T follicular helper cell (primary cell): ENCODE data around the gene PRKAR2B.
"Not testable (repeated sequence)": the region's sequence is repeated elsewhere in the genome, so short reads cannot be mapped to it uniquely, and the experiment has no call there.

ENCODE experiments used
- DNase-seq: peaks from one replicate; pipeline ENCODE4 v3.0.0-alpha.2; 2020; ENCODE audit warnings: low read depth

PRKAR2B gene

DNA sequence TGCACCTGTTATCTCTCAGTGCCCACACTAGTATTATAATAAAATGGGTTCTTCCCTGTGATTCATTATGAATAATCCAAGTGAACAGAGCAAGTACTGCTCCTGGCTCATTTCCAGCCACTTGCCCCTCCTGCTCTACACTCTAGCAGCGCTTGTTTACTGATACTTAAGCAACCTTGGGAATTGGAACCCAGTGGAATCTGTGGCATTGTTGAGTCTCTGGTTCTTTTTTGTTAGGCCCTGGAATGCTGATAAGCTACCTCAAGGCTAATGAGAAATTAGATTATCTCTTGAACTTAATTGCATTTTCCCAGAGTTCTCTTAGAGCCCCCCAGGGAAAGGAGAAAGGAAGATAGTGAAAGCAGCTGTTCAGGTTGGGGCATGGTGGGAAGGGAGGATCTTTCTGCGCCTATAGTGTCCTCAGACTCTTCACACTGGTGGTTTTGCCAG, 34.0 kb downstream of the PRKAR2B start:
- no peak for DNase-seq

DNA sequence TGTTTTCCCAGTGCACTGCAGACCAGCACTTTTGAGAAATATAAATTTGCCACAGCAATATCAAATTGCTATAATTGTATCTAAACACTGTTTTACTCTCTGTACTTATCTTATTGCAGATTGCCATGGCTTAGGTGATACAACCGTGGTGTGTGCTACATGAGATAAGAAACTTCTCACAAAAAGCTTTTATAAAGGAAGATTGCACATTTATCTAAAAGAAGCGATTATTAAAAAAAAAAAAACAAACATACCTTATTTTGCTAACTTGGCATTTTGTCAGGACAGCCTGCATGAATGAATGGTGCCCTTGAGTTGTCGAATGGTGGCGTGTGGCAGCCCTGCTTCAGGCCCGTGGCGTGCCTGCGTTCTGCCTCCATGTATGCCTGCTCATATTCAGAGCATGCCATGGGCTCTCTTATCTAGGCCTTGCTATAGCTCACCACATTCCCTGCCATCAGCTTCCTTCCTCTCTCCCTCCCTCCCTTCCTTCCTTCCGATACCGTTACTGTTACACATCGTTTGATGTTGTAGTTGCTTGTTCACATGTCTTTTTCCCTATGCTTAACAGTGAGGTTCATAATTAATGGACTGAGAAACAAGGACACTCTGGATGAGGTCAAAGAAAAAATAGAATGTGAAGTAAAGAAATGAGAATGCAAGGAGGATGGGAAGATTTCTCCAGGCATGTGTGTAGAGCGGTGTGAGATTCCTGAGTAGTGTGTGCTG, 34.9 kb downstream of the PRKAR2B start:
- DNase-seq = no peak

DNA sequence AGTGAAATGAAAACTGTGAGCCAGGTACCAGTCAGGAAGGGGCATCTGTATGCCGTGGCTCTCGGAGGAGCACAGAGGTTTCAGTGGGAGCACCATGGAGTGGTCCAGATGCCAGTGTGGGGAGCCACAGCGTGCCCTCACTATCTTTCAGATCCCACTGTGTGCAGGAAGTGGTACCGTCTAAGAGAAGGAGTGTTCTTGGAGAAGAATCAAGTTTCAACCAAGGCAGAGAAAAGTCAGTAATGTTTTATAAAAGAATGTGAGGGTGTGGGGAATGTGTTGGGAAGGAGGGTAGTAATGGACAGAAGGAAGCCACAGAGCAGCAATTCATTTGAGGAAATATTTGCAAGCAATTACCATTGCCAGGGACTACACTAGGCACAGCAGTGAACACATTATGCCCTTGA, 35.6 kb downstream of the PRKAR2B start:
- DNase-seq = no peak

DNA sequence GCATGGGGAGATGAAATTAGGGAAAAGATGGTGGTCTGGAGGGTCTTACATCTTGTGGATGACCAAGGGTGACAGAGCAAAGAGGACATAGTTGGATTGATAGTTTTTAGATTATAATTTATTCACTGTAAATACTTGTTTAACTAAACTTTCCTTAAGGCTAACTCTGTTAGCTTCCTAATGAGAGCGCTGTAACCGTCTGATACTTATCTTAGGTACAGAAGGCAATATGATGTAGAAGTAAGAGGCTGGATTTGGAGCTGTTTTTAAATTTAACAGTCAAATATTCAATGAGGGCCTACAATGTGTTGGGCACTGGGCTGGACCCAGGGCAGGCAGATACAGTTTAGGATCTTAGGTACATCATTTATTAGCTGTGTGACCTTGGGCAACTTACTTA, 36.0 kb downstream of the PRKAR2B start:
- DNase-seq = no peak

DNA sequence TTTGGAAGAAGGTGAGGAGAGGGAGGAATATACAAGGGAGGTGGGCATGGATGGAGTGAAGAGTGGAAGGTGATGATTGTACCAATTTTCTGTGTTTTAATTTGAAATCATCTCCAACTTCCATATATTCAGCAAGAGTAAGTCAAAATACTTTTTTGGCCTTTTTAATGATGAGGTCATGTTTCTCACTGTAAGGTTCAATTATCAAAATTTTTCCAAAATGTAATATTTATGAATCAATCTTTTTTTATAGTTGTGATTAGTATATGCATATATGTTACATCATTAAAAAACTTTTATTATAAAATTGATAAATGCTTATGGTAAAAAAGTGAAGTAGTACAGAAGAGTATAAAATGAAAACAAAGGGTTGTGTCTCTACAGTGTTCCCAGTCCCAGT, 40.7 kb downstream of the PRKAR2B start:
- DNase-seq = no peak

DNA sequence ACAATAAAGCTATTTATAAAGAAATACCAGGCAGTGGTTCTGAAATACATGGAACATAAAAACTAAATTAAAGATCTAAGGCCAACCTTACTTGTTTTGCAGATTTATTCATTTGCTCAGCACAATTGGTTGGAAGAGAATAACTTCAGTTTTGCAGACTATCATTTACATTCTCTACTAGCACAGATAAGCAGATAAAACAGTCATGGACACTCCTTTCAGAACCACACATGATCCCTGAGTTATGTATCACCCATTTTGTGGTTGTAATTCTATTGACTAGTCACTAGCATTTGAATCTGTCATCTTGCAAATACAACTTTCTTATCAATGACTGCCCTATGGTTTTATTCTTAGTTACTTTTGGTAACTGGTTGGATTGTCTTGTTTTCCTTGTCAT, 45.1 kb downstream of the PRKAR2B start:
- no peak for DNase-seq

DNA sequence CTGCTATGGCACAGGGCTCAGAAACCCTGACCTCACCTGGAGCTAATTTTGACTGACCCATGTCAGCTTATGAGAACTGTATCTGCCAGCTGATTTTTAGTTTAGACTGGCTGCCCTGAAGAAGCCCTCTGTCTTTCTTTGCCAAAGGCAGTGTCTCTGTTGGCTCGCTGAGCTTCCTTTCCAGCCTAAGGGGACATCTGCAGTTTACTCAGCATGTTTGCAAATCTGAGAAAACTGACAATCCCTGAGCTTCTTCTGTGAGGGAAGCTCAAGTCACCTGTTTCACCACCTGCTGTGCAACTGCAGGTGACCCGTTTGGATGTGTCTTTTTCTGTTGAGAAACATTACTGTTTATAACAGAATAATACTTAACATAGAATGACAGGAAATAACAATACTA, 46.0 kb downstream of the PRKAR2B start:
- DNase-seq = no peak

DNA sequence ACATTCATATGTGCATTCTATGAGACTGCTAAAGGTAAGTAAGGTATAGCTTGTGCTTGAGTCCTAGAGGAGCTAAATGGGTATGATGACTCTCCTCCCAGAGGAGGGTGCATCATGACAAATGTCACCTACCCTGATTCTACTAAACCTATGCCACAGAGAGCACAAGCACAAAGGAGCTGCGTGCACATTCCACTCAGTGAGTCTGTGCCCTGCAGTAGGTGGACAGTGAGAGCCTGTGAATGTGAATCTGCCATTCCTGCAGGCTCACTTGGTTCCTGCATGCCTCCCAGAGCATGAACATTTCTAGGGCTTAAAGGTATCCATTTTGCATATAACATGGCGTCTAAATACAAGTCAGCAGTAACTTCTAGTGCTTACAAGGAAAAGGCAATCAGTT, 46.8 kb downstream of the PRKAR2B start:
- DNase-seq = no peak

DNA sequence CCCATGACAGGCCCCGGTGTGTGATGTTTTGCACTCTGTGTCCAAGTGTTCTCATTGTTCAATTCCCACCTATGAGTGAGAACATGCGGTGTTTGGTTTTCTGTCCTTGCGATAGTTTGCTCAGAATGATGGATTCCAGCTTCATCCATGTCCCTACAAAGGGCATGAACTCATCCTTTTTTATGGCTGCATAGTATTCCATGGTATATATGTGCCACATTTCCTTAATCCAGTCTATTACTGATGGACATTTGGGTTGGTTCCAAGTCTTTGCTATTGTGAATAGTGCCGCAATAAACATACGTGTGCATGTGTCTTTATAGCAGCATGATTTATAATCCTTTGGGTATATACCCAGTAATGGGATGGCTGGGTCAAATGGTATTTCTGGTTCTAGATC, 49.2 kb downstream of the PRKAR2B start:
- not testable (repeated sequence) for DNase-seq

DNA sequence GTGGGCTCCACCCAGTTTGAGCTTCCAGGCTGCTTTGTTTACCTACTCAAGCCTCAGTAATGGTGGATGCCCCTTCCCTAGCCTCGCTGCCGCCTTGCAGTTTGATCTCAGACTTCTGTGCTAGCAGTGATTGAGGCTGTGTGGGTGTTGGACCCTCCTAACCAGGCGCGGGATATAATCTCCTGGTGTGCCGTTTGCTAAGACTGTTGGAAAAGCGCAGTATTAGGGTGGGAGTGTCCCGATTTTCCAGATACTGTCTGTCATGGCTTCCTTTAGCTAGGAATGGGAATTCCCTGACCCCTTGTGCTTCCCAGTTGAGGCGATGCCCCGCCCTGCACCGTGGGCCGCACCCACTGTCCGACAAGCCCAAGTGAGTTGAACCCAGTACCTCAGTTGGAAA, 54.6 kb downstream of the PRKAR2B start:
- DNase-seq = not testable (repeated sequence)

DNA sequence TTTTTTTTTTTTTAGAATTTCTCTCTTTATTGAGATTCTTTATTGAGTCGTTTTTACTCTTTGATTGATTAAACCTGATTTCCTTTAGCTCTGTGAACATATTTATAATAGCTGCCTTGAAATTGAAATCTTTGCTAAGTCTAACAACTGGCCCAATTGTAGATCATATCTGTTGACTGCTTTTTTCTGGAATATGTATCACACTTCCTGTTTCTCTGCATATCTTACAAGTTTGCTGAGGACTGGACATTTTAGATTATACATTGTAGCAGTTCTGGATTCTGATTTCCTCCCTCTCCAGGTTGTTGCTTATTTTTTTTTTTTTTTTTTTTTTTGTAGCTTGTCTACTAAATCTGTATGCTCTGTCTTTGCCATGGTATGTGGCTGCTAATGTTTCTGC, 56.3 kb downstream of the PRKAR2B start:
- DNase-seq = no peak

DNA sequence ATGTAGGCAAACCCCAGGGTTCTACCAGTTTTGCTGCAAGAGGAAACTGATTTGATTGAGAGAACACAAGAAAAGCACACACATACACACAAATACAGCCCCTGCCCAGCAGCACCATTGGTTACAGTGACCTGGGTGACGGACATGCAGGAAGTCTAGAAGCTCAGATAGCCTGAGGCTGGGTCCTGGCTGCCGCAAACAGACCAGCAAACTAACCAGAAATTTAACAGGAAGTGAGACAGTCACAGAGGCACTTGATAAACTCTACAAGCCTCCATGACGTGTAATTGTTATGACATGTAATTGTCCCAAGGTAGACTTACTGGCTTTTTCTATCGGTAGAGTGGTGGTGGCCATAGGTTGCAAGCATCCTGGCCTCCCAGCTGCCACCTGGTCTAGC, 58.9 kb downstream of the PRKAR2B start:
- DNase-seq = no peak

DNA sequence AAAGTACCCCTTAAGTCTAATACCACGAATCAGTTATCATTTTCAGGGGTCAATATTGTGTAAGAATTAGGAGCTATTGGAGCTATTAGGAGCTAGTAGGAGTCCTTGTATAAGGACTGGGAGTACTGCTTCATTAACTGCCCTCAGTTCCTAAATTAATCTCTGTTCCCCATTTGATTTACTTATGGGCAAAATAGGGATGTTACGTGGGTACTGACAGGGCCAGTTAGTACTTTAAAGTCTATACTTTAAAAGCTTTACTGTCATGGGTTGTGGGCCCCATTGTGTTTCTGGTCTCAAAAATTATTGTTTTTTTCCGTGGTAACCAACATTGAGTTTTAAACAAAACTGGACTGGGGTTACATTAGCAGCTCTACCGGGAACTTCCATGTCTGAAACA, 60.3 kb downstream of the PRKAR2B start:
- DNase-seq = no peak

DNA sequence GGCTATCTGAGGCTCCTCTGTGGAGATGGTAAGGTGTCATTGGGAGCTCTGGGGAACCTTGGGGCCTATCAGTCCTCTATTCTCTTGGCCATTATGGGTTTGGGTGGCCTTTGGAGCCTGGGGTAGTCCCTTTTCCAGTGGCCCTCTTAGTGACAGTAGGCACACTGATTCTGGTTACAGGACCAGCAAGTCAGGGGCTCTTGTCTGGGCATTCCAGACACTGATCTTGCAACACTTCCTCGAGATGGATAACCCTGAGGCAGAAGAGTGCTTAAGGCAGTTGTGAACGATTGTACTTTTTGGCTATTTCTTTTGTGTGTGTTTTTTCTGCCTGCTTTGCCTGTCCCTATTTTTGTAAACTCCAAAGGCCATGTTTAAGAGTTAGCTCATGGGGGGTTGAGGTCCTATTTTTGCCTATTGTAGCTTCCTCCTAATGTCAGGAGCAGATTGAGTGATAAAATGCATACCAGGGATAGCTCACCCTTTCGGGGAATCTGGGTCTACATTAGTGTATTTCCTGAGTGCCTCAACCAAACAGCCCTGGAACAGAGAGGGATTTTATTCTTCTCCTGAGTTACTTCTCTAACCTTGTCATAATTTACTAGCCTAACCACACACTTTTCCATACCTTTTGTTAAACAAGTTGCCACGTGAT, 61.2 kb downstream of the PRKAR2B start:
- DNase-seq = no peak

DNA sequence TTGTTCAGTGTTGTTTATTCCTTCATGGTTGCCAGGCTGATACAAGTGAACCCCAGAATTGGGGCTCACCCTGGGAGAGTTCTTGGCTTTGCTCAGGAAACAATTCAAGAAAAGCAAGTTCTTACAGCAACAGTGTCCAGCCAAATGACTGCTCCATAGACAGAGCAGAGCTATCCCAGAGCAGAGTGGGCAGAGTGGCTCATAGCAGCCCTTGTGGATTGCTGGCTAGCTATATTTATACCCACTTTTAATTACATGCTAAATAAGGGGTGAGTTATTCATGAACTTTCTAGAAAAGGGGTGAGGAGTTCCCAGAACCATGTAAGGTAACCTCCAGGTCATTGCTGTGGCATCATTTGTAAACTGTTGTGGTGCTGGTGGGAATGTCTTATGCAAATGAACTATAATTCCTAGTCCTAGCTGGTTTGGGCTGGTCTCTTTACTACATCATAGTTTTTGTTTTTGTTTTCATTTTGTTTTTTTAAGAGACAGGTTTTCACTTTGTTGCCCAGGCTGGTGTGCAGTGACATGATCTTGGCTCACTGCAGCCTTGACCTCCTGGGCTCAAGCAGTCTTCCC, 64.4 kb downstream of the PRKAR2B start:
- DNase-seq = no peak

DNA sequence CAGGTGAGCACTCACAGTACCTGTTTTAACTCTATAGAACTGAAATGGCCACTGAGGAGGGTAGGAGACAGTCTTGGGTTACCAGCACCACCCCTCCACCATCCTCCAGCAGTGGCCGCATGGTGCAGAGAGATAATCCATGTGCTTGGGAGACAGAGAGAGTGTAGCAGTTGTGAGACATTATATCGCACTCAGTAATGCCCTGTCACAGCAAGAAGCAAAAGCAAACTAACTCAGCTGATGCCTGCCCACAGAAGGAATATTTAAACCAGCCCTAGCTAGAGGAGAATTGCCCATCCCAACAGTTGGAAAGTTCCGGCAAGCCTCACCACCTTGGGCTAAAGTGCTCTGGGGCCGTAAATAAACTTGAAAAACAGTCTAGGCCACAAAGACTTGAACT, 65.5 kb downstream of the PRKAR2B start:
- DNase-seq = no peak

DNA sequence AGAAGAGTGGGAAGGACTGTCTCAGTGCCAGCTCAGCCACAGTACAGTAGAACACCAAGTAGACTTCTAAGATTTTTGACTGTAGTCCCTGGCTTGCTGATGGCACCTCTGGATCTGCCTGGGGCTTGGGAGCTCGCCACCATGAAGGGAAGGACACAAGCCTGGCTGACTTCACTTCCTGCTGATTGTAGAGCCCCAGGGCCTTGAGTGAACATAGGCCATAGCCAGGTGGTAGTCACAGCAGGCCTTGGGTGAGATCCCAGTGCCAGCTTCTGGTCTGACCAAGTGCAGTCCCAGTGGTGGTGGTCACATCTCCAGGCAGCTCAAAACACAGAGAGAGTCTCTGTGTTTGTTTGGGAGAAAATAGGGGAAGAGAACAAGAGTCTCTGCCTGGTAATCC, 66.7 kb downstream of the PRKAR2B start:
- no peak for DNase-seq

DNA sequence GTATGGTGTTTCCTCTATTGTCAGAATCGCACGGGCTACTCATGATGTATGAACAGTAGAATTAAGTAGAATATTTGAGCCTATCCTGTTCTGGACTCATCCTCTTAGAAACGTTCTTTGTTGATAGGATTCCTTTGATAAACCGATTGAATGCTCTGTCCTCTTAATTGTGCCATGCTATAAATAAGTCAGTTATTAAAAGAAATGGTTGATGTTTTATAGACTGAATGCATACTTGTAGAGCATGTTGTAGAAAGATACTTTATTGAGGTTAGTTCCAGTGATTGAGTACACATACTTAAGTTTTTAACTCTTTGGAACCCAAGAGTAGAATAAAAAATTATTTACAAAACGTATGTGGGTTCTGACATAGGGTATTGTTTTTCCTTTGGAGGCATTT, 69.4 kb downstream of the PRKAR2B start:
- no peak for DNase-seq

DNA sequence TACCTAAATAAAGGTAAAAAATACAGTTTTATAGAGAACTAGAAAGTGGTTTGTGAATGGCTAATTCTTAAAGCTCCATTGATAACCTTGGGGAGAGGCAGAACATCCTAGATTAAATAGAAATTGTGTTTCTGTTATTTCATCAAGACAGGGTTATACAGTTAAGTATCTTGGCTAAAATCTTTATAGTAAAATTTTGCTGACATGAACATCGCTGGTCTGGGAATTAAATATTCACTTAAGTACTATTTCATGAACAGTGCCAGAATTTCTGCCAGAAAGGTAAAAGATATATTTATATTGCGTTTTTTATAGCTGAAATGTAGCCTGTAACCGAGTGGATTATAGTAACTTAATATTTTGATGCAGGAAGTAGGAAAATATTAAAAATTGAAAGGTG, 70.6 kb downstream of the PRKAR2B start:
- no peak for DNase-seq

DNA sequence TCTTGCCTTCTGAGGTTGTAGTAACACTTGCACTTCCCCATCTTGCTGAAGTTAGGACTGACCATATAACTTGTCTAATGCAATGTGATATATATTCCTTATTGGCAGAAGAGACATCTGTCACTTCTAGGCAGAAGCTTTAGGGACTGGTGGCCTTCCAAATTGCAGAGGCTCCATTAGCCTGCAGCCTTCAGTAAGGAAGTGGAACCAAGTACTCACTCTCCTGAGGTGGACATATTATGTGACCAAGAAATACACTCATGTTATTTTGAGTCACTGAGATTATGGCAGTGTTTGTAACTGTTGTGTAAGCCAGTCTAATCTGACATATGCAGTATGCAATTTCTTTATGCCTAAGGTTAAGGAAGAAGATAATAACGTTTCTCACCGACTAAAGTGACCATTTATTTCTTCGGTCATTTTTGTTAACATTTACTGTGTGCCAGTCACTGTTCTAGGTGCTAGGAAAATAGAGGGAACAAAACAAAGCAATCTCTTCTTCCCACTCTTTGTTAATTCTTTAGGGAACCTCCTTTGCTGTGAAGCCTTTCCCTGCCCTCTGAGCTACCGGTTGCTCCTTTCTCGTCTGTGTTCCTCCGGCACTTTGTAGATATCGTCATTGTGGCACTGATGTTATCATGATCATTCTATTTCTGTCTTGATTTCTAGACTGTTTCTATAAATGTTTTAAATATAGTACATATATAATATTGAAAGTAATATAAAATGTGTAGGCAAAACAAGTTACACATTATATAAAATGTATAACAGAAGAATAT, 71.4 kb downstream of the PRKAR2B start:
- no peak for DNase-seq

DNA sequence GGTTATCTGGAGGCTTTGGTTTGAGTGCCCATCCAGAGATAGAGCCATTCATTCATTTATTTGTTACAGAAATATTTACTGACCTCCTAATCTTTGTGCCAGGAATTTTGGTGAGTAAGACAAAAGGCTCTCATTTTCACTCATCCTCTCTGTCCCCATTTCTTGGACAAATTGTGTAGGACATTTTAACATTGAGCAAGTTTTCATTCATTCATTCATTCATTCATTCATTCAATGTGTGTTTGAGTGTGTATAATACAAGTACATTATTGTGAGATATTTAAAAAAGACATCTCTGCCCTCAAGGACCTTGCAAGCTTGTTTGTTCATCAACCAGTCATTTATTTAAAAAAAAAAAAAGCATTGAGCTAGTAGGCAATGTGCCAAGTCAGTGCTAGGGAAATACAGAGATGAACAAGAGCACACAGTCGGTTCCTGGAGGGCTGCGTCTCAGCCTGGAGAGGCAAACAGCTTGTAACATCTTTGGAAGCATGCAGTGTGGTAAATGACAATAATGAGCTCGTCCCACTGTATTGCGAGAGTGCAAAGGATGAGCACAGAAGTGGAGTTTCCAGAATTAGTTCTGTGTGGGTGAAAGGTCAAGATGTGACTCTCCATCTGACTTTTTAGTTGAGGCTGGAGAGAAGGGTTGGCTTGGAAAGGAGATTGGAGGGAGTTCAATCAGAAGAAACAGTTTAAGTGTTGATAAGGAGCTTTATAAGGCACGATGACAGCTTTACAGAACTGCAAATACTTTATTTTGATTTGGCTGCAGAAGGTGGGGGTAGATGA, 73.8 kb downstream of the PRKAR2B start:
- DNase-seq = no peak
